ENCODE results near the gene NYAP1. TPM values are rescaled to one million over a fixed set of nuclear protein-coding genes. Genes with fewer than 3 reads are reported as not detected.

The NYAP1 gene
- polyA plus RNA-seq, 1 donor: 2.2 TPM

GRCh38 chr7:100457033-100457432, 26.7 kb upstream of the NYAP1 start:
- no peak for DNase-seq

DNA sequence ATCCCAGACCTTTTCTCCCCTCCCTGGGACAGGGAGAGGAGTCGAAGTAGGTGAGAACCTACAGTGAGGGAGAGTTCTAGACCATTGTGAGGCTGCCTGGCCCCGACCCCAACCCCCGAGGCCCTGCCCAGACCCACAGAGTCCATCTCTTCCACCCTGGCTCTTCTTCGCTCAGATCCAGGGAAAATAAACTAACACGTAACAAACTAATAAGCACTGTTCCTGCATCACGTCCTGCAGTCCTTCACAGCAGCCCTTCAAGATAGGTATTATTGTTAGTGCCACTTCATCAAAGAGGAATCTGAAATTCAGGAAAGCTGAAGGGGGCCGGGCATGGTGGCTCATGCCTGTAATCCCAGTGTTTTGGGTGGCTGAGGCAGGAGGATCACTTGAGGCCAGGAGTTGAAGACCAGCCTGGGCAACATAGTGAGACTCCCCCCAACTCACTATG, 19.5 kb upstream of the NYAP1 start, which contains the start of gene SPACDR:
Gene SPACDR (minus strand): TSS at position 51 of the 451 bp plus-strand sequence. CDS start 235 bp downstream, outside the sequence.
- DNase-seq: no peak

- no peak for DNase-seq
Observed at GRCh38 chr7:100464791-100465190, 18.9 kb upstream of the NYAP1 start.

DNA sequence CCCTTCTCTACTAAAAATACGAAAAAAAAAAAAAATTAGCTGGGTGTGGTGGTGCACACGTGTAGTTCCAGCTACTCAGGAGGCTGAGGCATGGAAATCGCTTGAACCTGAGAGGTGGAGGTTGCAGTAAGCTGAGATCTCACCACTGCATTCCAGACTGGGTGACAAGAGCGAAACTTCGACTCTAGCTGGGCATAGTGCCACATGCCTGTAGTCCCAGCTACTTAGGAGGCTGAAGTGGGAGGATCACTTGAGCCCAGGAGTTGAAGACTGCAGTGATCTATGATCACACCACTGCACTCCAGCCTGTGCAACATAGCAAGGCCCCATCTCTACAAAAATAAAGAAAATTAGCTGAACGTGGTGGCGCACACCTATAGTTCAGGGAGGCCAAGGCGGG, 18.4 kb upstream of the NYAP1 start:
- DNase-seq: no peak

- DNase-seq: peak; percentile 84
Observed at GRCh38 chr7:100465702-100466311, 17.9 kb upstream of the NYAP1 start.

- DNase-seq: no peak
Observed at GRCh38 chr7:100466653-100467605, 16.8 kb upstream of the NYAP1 start.

- no peak for DNase-seq
Observed at GRCh38 chr7:100467638-100468373, 15.9 kb upstream of the NYAP1 start.

- DNase-seq: peak; percentile 83
Observed at GRCh38 chr7:100469227-100470044, 14.3 kb upstream of the NYAP1 start.

- DNase-seq: no peak
Observed at GRCh38 chr7:100471021-100471420, 12.7 kb upstream of the NYAP1 start.

DNA sequence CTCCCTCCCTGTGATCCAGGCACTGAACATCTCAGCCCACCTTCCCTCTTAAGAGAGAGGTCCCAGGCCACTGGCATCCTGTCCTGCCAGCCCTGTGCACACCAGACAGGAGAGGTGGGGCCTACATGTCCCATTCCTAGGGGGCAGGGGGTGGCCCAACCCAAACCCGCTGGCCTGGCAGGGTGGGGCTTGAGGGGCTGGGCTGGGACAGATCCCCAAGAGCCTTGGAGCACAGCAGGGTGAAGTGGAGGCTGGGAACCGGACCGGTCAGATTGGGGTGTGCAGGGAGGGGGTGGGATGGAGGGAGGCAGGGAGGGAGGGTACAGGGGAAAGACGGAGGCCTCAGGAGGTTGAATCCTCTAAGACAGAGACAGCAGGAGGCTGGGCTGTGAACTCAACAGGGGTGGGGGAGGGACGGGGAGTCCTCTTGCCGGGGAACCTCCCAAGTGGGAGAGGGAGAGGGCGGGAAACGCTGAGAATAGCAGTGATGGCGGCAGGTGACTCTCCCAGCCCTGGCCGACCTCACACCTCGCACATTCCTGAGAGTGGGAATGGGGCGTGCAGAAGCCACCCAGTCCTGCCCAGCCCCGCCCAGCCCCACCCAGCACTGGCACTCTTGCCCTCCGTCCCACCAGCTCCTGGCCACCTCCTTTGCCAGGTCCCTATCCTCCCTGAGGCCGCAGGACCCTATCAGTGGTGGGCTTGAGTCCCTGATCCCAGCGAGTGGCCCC, 11.4 kb upstream of the NYAP1 start:
- no peak for DNase-seq

DNA sequence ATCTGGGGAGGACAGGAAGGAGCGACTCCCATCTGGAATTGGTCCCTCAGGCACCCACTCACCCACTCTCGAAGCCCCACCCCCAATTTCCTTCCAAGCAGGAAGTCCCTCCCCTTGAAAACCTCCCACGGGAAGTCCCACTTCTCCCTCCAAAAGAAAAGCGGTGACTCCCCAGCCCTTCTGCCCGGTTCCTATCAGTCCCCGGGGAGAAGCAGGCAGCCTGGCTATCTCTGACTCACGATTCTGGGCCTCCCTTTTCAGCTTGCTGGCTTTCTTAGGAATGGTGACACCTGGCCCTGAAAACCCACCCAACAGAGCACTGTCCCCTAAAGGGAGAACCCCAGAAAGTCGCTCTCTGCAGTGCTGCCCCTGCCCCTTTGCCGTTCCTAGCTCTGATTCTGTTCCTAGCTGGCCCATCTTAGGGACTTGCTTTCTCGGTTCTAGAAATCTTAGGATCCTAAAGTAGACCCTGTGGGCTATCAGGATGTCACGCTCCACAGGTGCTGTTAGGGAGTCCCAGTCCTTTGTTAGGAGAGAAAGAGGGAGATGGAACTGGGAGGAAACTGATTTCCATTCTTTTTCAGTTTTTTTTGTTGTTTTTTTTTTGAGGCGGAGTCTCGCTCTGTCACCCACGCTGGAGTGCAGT, 10.8 kb upstream of the NYAP1 start:
- no peak for DNase-seq

DNA sequence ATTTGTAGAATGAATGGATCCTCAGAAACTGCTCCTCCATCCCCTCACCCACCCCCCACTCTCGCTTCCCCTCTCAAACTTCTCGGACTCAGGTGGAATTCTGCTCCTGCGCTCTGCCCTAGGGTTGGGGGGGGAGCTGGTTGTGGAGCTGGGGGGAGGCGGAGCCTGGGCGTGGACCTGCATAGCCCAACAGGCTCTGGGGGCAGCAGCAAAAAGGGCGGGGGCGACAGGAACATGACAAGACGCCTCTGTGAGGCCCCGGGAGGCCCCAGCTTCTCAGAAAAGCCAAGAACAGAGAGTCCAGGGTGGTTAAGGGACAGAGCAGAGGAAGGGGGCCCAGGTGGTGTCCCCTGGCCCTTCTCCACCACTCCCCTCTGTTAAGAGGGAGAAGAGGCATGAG, 8.2 kb upstream of the NYAP1 start:
- no peak for DNase-seq

DNA sequence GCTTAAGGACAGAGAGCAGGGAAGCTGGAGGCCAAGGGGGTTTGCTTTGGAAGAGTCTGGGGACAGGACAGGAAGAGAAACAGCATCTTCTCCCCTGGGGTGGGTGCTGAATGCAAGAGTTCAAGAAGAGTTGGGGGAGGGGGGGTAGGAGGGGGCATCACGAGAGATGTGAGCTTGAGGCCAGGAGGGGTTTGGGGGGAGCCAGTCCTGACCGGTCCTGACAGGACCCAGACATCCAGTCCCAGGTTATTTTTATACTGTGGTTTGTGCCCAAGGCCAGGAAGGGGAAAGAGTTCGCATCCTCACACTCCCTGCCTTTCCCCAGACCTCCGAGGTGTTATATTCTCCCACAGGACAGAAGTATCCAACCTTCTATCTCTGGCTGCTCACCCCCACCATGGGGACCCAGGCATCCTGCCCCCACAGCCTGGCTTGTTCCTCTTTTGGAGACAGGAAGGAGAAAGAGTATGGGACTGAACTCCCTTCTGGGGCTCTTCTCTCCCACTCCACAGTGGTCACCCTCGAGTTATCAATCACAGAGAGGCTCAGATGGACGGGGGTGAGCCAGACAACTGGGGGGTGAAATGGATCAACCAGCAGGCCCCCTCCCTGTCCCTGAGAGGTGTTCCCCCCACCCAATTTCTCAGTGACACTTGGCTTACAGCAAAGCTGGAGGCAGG, 7.5 kb upstream of the NYAP1 start:
- no peak for DNase-seq

- DNase-seq: no peak
Observed at GRCh38 chr7:100476903-100477870, 6.5 kb upstream of the NYAP1 start.

DNA sequence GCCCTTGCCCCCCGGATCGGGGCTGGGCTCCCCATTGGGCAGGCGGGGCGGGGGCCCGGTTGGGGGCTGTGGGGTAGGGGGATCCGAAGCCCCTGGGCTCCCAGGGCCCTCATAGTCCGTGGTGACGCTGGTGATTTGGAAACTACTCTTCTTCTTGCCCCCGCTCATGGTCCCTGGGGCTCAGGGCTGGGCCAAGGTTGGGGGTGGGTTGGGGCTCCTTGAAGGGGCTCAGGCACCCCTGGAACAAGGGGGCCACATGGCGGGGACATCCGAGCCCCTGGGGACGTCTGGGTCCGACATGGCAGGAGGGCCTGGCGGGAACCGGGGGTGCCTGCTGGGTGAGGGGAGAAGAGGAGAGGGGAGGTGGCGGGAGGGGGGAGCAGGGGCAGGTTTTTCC, 5.9 kb upstream of the NYAP1 start:
- DNase-seq: no peak

DNA sequence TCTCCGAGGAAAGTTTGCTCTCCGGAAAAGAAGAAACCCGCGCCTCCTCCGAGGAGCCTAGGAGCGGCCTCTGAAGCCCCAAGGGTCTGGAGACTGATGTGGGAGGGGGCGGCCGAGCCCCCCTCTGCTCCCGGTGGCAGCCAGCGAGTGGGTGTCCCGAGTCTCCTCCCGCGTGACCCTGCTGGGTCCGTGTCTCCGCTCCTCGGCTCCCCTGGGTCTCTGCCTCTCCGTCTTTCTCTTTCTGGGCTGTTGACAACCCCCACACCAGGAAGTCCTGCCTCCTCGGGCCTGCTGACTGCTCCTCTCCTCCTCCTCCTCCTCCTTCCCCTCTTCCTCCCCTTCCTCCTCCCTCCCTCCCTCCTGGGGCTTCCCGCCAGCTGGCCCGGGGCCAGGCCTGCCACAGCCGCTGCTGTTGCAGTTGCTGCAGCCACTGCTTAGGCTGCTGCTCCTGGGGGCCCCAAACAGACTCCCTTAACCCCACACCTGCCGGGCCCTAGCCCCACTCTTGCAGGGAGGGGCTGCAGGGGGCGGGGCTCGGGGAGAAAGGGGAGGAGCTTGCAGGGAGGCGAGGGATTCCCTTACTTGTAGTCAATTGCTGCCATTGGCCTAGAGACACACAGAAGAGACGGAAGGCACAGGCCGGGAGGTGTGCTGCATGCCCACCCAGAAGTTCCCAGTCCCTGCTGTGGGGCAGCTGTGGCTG, 4.6 kb upstream of the NYAP1 start, which contains the start of gene TSC22D4:
Gene TSC22D4 (minus strand): TSS at position 257 of the 703 bp plus-strand sequence. CDS start 1,176 bp downstream, outside the sequence.
- DNase-seq: peak; percentile 96

DNA sequence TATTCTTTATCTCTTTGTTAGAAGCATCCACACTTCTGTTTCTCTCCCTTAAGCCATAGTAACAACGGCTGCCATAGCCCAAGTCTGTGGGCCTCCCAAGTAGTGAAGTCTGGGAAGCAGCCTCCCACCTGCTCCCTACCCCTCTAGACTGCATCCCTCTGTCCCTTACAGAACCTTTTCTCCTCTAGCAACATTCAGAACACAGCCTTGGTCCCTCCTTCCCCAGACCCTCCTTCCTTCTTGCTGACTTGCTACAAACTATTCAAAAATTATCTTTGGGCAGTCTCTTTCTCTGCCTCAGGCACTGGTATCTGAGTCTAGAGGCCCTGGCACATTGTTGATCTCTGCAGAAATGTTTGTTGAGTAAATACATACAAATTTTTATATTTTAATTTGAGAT, 2.3 kb upstream of the NYAP1 start:
- DNase-seq: no peak

GRCh38 chr7:100482728-100483089, 1.0 kb upstream of the NYAP1 start:
- no peak for DNase-seq
